Posterior cingulate gyrus (tissue), 11 donors: Measurements from ENCODE around the gene PIEZO1.
"Not testable (repeated sequence)": the region's sequence is repeated elsewhere in the genome, so short reads cannot be mapped to it uniquely, and the experiment has no call there.

Experiments
- DNase-seq, 10 donors: peaks; one replicate each; pipeline versions ENCODE4 v3.0.0 to v3.0.0-alpha.2; 2020 to 2021; ENCODE audit warnings: mixed read lengths in 3 of 10
- intact Hi-C: fragments of 100-400 bp; cut with DNase I; formaldehyde crosslinking; loops from one replicate; pipeline ENCODE4 v1.15.1; 2023

PIEZO1 gene

DNA sequence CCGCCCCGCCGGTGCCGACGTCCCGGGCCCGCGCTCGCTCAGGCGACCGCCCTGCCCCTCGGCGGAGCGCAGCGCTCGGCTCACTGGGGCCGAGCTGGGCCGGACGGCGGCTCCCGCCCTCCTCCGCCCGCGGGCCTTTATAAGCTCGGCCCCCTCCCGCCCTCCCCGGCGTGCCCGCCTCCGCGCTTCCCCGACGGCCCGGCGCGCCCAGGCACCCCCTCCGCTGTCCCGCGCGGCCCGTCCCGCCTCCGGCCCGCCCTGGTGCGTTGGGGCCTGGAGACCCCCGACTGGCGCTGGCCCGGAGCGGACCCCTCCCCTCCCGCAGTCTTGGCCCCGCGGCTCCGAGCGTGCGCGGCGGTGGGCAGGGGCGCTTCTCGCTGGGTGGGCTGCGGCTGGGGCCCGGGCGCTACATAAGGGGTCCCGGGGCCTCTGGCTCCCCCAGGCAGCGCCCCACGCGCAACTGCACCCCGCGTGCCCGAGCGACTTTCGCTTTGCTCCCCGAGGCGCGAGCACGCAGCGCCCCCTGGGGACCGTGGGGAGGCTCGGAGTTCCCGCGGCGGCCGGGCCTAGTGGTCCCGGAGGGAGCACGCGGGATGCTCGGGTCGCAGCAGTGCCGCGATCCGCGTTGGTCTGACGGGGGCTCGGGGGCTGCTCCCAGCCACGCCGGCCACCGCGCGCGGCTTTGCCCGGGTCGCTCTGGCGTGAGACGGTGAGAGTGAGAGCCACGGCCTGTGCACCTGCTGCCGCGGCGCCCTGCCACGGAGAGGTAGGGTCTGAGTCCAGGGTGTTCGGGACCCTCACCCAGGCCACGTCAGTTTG lies at the start of gene PIEZO1:
Gene PIEZO1 (minus strand): TSS at position 115 of the 819 bp plus-strand sequence. CDS start 256 bp downstream, outside the sequence.
- peak in 8 of 10 donors; percentile 53 to 94 (median 66) for DNase-seq
- intact Hi-C loops = loop anchor here (1.0 to 10.0 kb wide), 2 partner anchors 48 to 221 kb away; no protein-coding TSS in a partner anchor

DNA sequence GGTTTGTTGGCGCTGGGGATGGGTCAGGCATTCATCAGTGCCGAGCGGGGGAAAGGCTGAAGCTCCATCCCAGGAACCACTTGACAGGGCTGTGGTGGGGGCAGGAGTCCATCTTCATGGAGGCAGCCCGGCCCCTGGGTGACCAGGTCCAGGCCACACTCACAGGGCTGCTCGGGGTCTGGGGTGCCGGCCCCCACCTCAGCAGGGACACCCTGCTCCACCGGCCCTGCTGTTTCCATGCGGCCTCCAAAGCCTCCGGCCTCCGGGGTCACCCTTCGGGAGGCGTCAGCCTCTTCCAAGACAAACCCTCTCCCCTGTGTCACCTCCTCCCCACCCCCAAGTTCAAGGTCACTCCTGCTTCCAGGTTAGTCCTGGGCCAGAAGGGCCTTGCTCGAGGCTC lies 49.6 kb upstream of the PIEZO1 start:
- intact Hi-C loops = no loop called here
- no peak for DNase-seq

DNA sequence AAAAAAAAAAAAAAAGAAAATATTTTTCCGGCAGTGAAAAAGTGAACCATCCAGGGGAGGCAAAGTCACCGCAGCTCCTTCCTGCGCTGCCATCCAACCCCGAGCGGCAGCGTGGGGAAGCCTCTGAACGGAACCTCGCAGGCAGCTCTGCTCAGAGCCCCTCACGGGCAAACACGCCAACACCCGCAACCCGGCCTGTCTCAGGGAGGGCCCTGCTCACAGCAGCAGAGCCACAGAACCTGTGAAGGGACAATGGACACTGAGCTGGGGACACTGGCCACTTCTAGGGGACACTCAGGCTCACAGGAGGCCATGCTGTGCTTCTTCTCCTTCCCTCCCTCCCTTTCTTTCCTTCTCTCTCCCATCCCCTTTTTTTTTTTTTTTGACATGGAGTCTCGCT lies 48.1 kb upstream of the PIEZO1 start:
- intact Hi-C loops = no loop called here
- DNase-seq = no peak

- DNase-seq = no peak
- intact Hi-C loops = no loop called here
These were observed 46.8 kb upstream of the PIEZO1 start for GRCh38 chr16:88831838-88832237.

- DNase-seq = no peak
- intact Hi-C loops = no loop called here
These were observed 45.8 kb upstream of the PIEZO1 start for GRCh38 chr16:88830783-88831182.

DNA sequence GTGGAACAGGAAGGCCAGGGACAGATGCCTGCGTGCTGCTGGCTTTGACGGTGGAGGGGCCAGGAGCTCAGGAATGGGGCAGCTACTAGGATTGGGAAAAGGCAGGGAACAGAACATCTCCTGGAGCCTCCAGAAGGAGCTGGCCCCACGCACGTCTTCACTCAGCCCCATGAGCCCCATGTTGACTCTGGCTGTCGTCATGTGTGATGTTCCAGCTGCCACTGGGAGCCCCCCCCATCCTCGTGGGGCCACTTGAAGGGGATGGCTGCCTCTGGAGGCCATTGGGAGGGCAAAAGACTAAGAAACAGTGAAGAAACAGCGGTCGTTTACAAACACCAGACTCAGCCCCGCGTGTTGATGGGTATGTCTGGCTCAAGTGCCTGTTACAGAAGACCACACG lies 45.2 kb upstream of the PIEZO1 start:
- intact Hi-C loops = no loop called here
- DNase-seq = no peak

DNA sequence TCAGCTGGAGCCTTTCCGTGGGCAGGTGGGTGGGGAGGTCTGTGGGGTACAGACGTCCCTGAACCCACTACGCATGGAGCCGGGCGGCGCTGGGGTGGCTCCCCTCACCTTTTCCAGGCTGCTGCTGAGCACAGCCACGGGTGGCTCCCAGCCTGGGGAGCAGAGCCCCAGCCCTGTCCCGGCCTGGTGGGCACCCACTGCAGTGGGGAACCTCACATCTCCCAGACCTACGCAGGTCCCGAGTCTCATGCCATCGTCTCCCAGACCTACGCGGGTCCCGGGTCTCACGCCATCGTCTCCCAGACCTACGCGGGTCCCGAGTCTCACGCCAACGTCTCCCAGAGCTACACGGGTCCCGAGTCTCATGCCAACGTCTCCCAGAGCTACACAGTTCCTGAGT lies 43.7 kb upstream of the PIEZO1 start:
- no peak for DNase-seq
- intact Hi-C loops = no loop called here

GRCh38 chr16:88827727-88828126 lies 42.7 kb upstream of the PIEZO1 start:
- no peak for DNase-seq
- intact Hi-C loops = no loop called here

DNA sequence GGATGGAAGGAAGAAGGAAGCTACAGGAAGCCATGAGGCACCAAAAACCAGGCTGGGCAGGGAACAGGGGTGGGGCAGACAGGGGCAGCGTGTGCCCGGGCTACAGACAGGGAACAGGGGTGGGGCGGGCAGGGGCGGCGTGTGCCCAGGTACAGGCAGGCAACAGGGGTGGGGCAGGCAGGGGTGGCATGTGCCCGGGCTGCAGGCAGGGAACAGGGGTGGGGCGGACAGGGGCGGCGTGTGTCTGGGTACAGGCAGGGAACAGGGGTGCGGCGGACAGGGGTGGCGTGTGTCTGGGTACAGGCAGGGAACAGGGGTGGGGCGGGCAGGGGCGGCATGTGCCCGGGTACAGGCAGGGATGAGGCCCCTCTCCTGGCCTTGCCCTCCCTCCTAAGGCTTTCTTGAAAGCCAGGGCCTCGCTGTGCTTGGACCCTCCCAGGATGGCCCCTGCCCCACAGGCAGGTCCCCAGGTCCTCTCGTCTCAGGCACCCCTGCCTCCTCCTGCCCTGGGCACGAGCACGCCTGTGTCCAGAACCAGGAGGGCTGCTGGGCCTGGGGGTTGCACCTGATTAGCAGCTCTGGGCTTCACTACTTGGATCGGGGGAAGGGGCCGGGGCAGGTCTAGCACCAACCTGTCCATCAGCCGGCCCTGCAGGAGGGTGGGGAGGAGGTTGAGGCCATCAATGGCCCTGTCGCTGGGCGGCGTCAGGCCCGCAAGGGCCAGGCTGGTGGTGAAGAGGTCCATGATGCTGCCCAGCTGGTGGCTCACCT lies 41.2 kb upstream of the PIEZO1 start:
- intact Hi-C loops = no loop called here
- no peak for DNase-seq

GRCh38 chr16:88825146-88825545 lies 40.1 kb upstream of the PIEZO1 start:
- no peak for DNase-seq
- intact Hi-C loops = no loop called here

DNA sequence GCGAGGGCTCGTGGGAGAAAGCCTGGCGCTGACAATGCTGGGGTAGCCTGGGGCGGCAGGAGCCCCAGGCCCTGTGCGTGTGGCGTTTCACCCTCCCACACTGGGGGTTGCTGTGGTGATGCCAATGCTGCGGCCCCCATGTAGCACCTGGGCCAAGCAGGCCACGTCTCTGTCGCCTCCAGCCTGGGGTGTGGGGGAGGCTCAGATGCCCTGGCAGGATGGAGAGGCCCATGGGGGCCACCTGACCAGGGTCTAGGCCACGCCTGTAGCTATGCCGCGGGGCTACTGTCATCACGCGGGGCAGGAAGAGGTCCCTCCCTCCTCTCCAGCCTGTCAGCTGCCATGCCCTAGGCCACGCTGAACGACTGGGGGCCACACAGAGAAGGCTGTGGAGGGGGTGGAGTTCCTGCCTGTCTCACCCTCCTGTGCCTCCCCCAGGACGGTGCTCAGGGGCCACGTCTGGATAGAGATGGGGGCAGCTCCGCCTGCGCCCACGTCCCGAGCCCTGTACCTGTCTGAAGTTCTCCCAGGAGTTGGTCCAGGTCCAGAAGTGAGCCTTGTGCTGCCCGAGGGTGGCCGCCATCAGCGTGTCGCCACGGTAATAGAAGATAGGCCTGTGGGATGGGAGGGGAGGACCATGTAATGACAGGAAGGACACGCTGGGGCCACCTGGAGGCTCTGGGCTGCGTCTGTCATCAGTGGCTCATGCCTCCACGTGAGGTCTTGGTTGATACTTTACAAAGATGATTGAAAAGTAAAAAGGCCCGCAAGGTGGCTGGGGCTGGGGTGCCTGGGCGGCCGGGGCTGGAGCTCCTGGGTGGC lies 39.4 kb upstream of the PIEZO1 start:
- no peak for DNase-seq
- intact Hi-C loops = no loop called here

- intact Hi-C loops, DNase-seq: not testable (repeated sequence)
These were observed 38.6 kb upstream of the PIEZO1 start for GRCh38 chr16:88823646-88824045.

GRCh38 chr16:88822281-88823040 lies 37.4 kb upstream of the PIEZO1 start:
- intact Hi-C loops = no loop called here
- no peak for DNase-seq

- DNase-seq = no peak
- intact Hi-C loops = no loop called here
These were observed 36.3 kb upstream of the PIEZO1 start for GRCh38 chr16:88821168-88821850.

DNA sequence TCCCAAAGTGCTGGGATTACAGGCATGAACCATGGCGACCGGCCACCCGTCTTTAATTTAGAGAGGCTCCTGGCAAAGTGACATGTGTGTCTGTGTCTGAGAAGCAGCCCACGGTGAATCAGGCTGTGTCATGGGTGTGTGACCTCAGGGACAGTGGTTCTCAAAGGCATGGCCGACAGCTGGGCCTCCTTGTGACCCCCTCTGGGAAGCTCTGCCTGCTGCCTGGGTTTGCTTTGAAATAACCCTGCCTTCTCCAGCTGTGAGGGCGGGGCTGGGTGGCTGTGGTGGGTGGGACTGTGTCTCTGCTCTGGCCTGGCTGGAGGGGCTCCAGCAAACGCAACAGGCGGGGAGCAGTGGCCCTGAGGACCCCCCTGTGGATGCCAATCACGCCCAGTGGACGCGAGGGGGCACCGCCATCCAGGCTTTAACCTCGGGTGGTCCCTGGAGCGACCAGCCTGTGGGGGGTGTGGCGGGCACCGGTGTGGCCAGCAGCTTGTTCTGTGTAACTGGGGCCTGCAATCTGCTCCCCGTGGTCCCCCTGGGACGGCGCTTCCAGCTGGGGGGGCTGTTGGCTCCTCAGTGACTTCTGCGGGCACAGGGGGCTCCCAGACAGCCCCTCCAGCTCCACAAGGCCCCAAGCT lies 35.5 kb upstream of the PIEZO1 start:
- intact Hi-C loops = no loop called here
- no peak for DNase-seq

DNA sequence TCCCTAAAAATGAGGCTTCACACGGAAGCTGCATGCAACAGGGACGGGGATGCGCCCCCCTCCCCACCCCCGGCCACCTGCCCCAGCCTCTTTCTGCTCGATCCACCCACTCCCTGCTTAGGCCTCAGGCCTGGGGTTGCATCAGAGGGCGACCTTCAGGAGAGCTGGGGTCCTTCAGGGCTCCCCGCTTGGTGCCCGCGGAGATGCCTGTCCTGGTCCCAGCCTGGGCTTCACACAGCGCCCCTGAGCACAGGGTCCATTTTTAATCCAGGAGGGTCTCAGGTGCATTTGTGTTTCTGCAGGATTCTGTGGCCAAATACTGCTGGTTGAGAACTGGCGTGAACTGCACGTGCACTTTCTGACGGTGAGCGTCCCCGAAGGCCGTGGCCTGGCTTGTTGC lies 34.1 kb upstream of the PIEZO1 start:
- intact Hi-C loops = no loop called here
- DNase-seq = no peak

DNA sequence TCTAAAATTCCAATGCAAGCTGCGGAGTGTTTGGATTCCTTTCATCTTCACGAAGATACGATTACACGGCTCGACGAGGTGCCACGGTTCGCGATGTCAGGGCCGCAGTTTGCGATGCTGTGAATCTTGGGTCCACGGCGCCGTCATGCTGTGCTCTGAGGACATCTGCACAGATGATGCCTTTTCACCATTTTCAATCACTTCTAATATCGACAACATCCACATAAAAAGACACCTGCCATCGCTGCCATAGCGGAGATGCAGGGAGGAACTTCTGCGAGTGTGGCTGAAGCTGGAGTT lies 33.5 kb upstream of the PIEZO1 start:
- DNase-seq = no peak
- intact Hi-C loops = no loop called here

- no peak for DNase-seq
- intact Hi-C loops = no loop called here
These were observed 33.0 kb upstream of the PIEZO1 start for GRCh38 chr16:88817785-88818574.
